ENCODE results near the gene ZNF777.

DNA sequence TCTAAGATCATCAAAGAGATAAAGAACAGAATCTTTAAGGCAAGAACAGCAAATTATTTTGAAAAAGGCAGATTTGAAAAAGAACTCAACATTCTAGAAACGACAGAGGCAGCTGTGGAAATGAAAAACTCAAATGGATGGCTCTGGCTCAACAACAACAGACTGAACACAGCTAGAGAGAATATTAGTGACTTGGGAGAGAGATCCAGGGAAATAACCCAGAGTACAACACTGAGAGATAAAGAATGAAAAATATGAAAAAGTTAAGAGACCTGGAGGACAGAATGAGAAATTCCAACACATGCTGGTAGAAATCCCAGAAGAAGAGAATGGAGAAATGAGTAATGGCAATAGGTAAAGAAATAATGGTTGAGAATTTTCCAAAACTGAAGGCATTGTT lies 17.9 kb upstream of the ZNF777 start:
- TF ChIP-seq CTCF (IDR thresholded peaks at IDR 0.05; ENCODE audit: low read depth, low read length, poor library complexity, severe bottlenecking): no peak
- TF ChIP-seq EZH2phosphoT487 (IDR thresholded peaks at IDR 0.05; ENCODE audit: borderline replicate concordance, low read length): no peak

Data from DOHH2 (cell line).